ENCODE results near the gene IL32.
"Not testable (repeated sequence)": the region's sequence is repeated elsewhere in the genome, so short reads cannot be mapped to it uniquely, and the experiment has no call there.

GRCh38 chr16:3075946-3076345 lies 10.5 kb downstream of the IL32 start:
- not testable (repeated sequence) for TF ChIP-seq CTCF (IDR thresholded peaks at IDR 0.05; ENCODE audit: low read length); EZH2phosphoT487 (IDR thresholded peaks at IDR 0.05; ENCODE audit: low read length); EZH2 (optimal IDR thresholded peaks at IDR 0.05; ENCODE audit: low read depth, low read length)
